ENCODE data around the gene WNT11. TPM values are rescaled to one million over a fixed set of nuclear protein-coding genes. Genes with fewer than 3 reads are reported as not detected.

Gene WNT11
- total RNA-seq, 2 donors from 2014 or later, result 0.53 to 0.62 TPM

DNA sequence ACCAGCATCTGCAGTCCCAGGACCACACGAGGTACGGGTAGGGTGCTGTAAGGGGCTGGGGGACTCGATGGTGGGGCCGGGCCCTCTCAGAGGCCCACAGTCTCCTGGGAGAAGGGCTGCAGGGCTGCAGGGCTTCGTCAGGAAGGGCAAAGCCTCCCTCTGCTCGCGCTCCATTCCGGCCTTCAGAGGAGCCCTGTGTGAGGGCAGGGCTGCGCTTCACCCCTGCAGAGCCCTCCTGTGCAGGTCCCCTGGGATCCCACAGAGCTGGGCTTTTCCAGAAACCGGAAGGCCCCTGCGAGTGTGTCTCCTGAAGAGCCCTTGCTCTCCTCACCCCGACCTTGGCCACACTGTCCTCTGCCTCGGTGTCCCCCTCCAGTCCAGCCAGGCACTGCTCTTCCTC lies 27.2 kb downstream of the WNT11 start:
- Mint-ChIP-seq H3K36me3 (ENCODE audit: low read depth) (no peaks in the 10 kb centered on the region), H3K4me3 (no peak overlapping the region), H3K27ac (no peak overlapping the region), H3K9me3 (no peaks in the 10 kb centered on the region), H3K27me3 (ENCODE audit: insufficient read depth) (peaks cover 5% of the 10 kb centered on the region), H3K4me1 (peaks cover 8% of the 10 kb centered on the region)
- Histone ChIP-seq H3K27me3 (ENCODE audit: control insufficient read depth, insufficient read depth, low read length, poor library complexity, severe bottlenecking) (no peaks in the 10 kb centered on the region), H3K27ac (ENCODE audit: low read depth, low read length) (no peak overlapping the region), H3K4me3 (ENCODE audit: low read length) (no peak overlapping the region), H3K9ac (ENCODE audit: extremely low read depth, low read length, poor library complexity, severe bottlenecking) (no peak overlapping the region), H3K36me3 (ENCODE audit: control insufficient read depth, insufficient read depth, low read length) (no peaks in the 10 kb centered on the region), H3K9me3 (ENCODE audit: control insufficient read depth, low read length) (no peaks in the 10 kb centered on the region), H3K4me1 (ENCODE audit: control insufficient read depth, insufficient read depth, low read length) (no peaks in the 10 kb centered on the region)
- TF ChIP-seq, protein P1, sequence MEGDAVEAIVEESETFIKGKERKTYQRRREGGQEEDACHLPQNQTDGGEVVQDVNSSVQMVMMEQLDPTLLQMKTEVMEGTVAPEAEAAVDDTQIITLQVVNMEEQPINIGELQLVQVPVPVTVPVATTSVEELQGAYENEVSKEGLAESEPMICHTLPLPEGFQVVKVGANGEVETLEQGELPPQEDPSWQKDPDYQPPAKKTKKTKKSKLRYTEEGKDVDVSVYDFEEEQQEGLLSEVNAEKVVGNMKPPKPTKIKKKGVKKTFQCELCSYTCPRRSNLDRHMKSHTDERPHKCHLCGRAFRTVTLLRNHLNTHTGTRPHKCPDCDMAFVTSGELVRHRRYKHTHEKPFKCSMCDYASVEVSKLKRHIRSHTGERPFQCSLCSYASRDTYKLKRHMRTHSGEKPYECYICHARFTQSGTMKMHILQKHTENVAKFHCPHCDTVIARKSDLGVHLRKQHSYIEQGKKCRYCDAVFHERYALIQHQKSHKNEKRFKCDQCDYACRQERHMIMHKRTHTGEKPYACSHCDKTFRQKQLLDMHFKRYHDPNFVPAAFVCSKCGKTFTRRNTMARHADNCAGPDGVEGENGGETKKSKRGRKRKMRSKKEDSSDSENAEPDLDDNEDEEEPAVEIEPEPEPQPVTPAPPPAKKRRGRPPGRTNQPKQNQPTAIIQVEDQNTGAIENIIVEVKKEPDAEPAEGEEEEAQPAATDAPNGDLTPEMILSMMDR (conservative IDR thresholded peaks at IDR 0.05), result no peak
- no peak for DNase-seq
- WGBS, 2 experiments (ENCODE audit: insufficient coverage in 1 of 2, insufficient read length in 1 of 2), result 90 to 96% methylated on average over 9 to 13 of the region's 13 CpGs

- H3K36me3 Mint-ChIP-seq (ENCODE audit: low read depth), result no peaks in the 10 kb centered on the region
- TF ChIP-seq, protein P1 (conservative IDR thresholded peaks at IDR 0.05), result no peak
- no peaks in the 10 kb centered on the region for H3K36me3 ChIP-seq (ENCODE audit: control insufficient read depth, insufficient read depth, low read length)
- H3K27me3 ChIP-seq (ENCODE audit: control insufficient read depth, insufficient read depth, low read length, poor library complexity, severe bottlenecking), result no peaks in the 10 kb centered on the region
- no peak overlapping the region for H3K4me3 ChIP-seq (ENCODE audit: low read length)
- 93% methylated on average over 6 of the region's 6 CpGs; no CpG with 5 or more reads in 1 of the 2 experiments for WGBS, 2 experiments (ENCODE audit: insufficient coverage in 1 of 2, insufficient read length in 1 of 2)
- H3K27ac ChIP-seq (ENCODE audit: low read depth, low read length), result no peak overlapping the region
- H3K9ac ChIP-seq (ENCODE audit: extremely low read depth, low read length, poor library complexity, severe bottlenecking), result no peak overlapping the region
- DNase-seq, result no peak
- no peak overlapping the region for H3K4me3 Mint-ChIP-seq
- H3K27ac Mint-ChIP-seq, result no peak overlapping the region
- no peaks in the 10 kb centered on the region for H3K9me3 ChIP-seq (ENCODE audit: control insufficient read depth, low read length)
- H3K9me3 Mint-ChIP-seq, result no peaks in the 10 kb centered on the region
- peaks cover 5% of the 10 kb centered on the region for H3K27me3 Mint-ChIP-seq (ENCODE audit: insufficient read depth)
- H3K4me1 Mint-ChIP-seq, result peaks cover 8% of the 10 kb centered on the region
- H3K4me1 ChIP-seq (ENCODE audit: control insufficient read depth, insufficient read depth, low read length), result no peaks in the 10 kb centered on the region
Observed at GRCh38 chr11:76177250-76177686, 29.0 kb downstream of the WNT11 start.

DNA sequence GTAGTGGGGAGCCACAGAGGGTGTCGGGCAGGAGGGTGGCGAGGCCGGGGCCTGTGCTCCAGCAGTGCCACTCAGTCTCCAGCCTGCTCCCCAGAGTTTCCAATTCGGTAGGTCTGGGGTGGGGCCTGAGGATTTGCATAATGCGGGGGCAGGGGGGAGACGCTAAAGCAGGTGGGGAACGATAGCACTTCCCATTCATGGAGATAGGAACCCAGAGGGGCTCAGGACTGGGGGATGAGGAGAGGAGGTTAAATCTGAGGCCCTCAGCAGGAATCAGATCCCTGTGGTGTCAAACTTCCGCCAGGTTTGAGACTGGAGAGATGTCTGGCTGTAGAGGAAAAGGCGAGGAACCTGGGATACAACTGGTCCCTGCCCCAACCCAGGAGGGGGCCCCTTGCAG lies 29.8 kb downstream of the WNT11 start:
- H3K4me3 Mint-ChIP-seq, result no peak overlapping the region
- peaks cover 8% of the 10 kb centered on the region for H3K4me1 Mint-ChIP-seq
- H3K4me3 ChIP-seq (ENCODE audit: low read length), result no peak overlapping the region
- no peaks in the 10 kb centered on the region for H3K9me3 Mint-ChIP-seq
- no peaks in the 10 kb centered on the region for H3K9me3 ChIP-seq (ENCODE audit: control insufficient read depth, low read length)
- H3K27me3 ChIP-seq (ENCODE audit: control insufficient read depth, insufficient read depth, low read length, poor library complexity, severe bottlenecking), result no peaks in the 10 kb centered on the region
- H3K27ac ChIP-seq (ENCODE audit: low read depth, low read length), result no peak overlapping the region
- DNase-seq, result no peak
- no peaks in the 10 kb centered on the region for H3K4me1 ChIP-seq (ENCODE audit: control insufficient read depth, insufficient read depth, low read length)
- H3K9ac ChIP-seq (ENCODE audit: extremely low read depth, low read length, poor library complexity, severe bottlenecking), result no peak overlapping the region
- 57 to 64% methylated on average over 5 to 9 of the region's 9 CpGs for WGBS, 2 experiments (ENCODE audit: insufficient coverage in 1 of 2, insufficient read length in 1 of 2)
- TF ChIP-seq, protein P1 (conservative IDR thresholded peaks at IDR 0.05), result no peak
- no peak overlapping the region for H3K27ac Mint-ChIP-seq
- no peaks in the 10 kb centered on the region for H3K36me3 Mint-ChIP-seq (ENCODE audit: low read depth)
- no peaks in the 10 kb centered on the region for H3K36me3 ChIP-seq (ENCODE audit: control insufficient read depth, insufficient read depth, low read length)
- peaks cover 5% of the 10 kb centered on the region for H3K27me3 Mint-ChIP-seq (ENCODE audit: insufficient read depth)

All from endodermal cell (in vitro differentiated cells).